Kidney epithelial cell (primary cell): ENCODE measurements around the gene CFAP58. TPM values are rescaled to one million over a fixed set of nuclear protein-coding genes. Genes with fewer than 3 reads are reported as not detected.

Experiments used
- DNase-seq: peaks from one replicate; pipeline ENCODE4 v3.0.0-alpha.2; 2010; ENCODE audit warnings: low read depth
- H3K27me3 ChIP-seq: 2 replicates; pipeline ENCODE4 v1.6.0; 2011; ENCODE audit warnings: low read length; ENCODE audit not compliant: control insufficient read depth, insufficient read depth
- H3K36me3 ChIP-seq: 2 replicates; pipeline ENCODE4 v1.5.1; 2011; ENCODE audit warnings: low read length; ENCODE audit not compliant: control insufficient read depth, insufficient read depth
- H3K4me3 ChIP-seq: 2 replicates; pipeline ENCODE4 v1.5.1; 2011; ENCODE audit warnings: low read depth, mild to moderate bottlenecking, control low read depth, low read length
- CTCF ChIP-seq: IDR thresholded peaks from 2 replicates; pipeline ENCODE4 v1.5.1; 2011; ENCODE audit warnings: mild to moderate bottlenecking, moderate library complexity, low read length, control low read depth, inconsistent platforms; ENCODE audit not compliant: insufficient read depth, poor library complexity, severe bottlenecking
- total RNA-seq: library from RNA; depleted of rRNA; stranded (reverse); fragments of >200 nt; gene quantifications from 2 replicates; pipeline ENCODE4 v1.2.3, GENCODE V29; 2015

Gene CFAP58
- total RNA-seq, 1 donor from 2014 or later: 0.75 TPM

- DNase-seq: no peak
- no peaks in the 10 kb centered on the region for H3K27me3 ChIP-seq
- no peak overlapping the region for H3K4me3 ChIP-seq
- TF ChIP-seq CTCF: no peak
- H3K36me3 ChIP-seq: no peaks in the 10 kb centered on the region
Observed at GRCh38 chr10:104324931-104325330, 28.7 kb upstream of the CFAP58 start.

- no peak for TF ChIP-seq CTCF
Observed at GRCh38 chr10:104325436-104326435, 27.9 kb upstream of the CFAP58 start.

GRCh38 chr10:104326991-104327610, 26.5 kb upstream of the CFAP58 start:
- no peak for TF ChIP-seq CTCF
- Histone ChIP-seq H3K36me3 (no peaks in the 10 kb centered on the region), H3K4me3 (no peak overlapping the region), H3K27me3 (no peaks in the 10 kb centered on the region)
- DNase-seq: no peak

More at GRCh38 chr10:104325436-104326435, 27.9 kb upstream of the CFAP58 start:
- H3K36me3 ChIP-seq: no peaks in the 10 kb centered on the region
- H3K4me3 ChIP-seq: no peak overlapping the region
- no peaks in the 10 kb centered on the region for H3K27me3 ChIP-seq
- no peak for DNase-seq

GRCh38 chr10:104327745-104328645, 25.6 kb upstream of the CFAP58 start:
- Histone ChIP-seq H3K36me3 (no peaks in the 10 kb centered on the region), H3K4me3 (peak overlapping the region; percentile 21), H3K27me3 (no peaks in the 10 kb centered on the region)
- DNase-seq: no peak
- peak; percentile 13 for TF ChIP-seq CTCF

GRCh38 chr10:104328646-104328895, 25.1 kb upstream of the CFAP58 start:
- Histone ChIP-seq H3K4me3 (peak overlapping the region; percentile 17), H3K36me3 (no peaks in the 10 kb centered on the region), H3K27me3 (no peaks in the 10 kb centered on the region)
- no peak for DNase-seq
- no peak for TF ChIP-seq CTCF
